IPS DF 6.9 (cell line): Measurements from ENCODE around the gene INO80D.
"Not testable (repeated sequence)": the region's sequence is repeated elsewhere in the genome, so short reads cannot be mapped to it uniquely, and the experiment has no call there.

Source experiments
- DNase-seq: peaks from one replicate; pipeline ENCODE4 v3.0.0-alpha.2; 2013; ENCODE audit warnings: low read depth, low spot score
- H3K27ac ChIP-seq: one replicate; pipeline ENCODE4 v1.5.1; 2013; ENCODE audit warnings: low read length, control low read depth
- H3K27me3 ChIP-seq: 2 replicates; pipeline ENCODE4 v1.6.1; 2013; ENCODE audit warnings: mild to moderate bottlenecking, low read length; ENCODE audit not compliant: control insufficient read depth, insufficient read depth
- H3K36me3 ChIP-seq: 2 replicates; pipeline ENCODE4 v1.6.1; 2013; ENCODE audit warnings: low read length; ENCODE audit not compliant: control insufficient read depth, insufficient read depth
- H3K4me1 ChIP-seq: 2 replicates; pipeline ENCODE4 v1.6.1; 2013; ENCODE audit warnings: low read length; ENCODE audit not compliant: control insufficient read depth, insufficient read depth
- H3K4me3 ChIP-seq: 2 replicates; pipeline ENCODE4 v1.5.1; 2013; ENCODE audit warnings: mild to moderate bottlenecking, low read length
- H3K9me3 ChIP-seq: 2 replicates; pipeline ENCODE4 v1.6.1; 2013; ENCODE audit warnings: low read length, inconsistent platforms; ENCODE audit not compliant: control insufficient read depth, insufficient read depth
- WGBS: extraction: QIAGEN DNeasy Blood & Tissue Kit; methylation state at CpG from one replicate; pipeline ENCODE4 v1.1.7; 2013; ENCODE audit warnings: mixed read lengths, missing lambda C conversion rate; ENCODE audit not compliant: insufficient read length, insufficient coverage; 5-methylcytosine and 5-hydroxymethylcytosine counted together

INO80D gene

GRCh38 chr2:206085742-206086445, at the start of gene INO80D:
Gene INO80D, minus strand, starts transcription at chr2:206086174. Its CDS starts 23,158 bp downstream, at chr2:206063016.
- WGBS, result no CpG with 5 or more reads among the region's 39 CpGs

GRCh38 chr2:206127656-206128055, 41.7 kb upstream of the INO80D start:
- Histone ChIP-seq H3K36me3 (no peaks in the 10 kb centered on the region; the same call in 1 of the 2 replicates), H3K9me3 (no peaks in the 10 kb centered on the region), H3K27me3 (no peaks in the 10 kb centered on the region), H3K27ac (no peak overlapping the region), H3K4me3 (no peak overlapping the region), H3K4me1 (no peaks in the 10 kb centered on the region)
- no peak for DNase-seq

More at GRCh38 chr2:206085742-206086445, at the start of gene INO80D:
- DNase-seq, result no peak
- Histone ChIP-seq H3K4me1 (peaks cover 3% of the 10 kb centered on the region; the same call in 1 of the 2 replicates), H3K27me3 (no peaks in the 10 kb centered on the region), H3K27ac (no peak within 1 kb of the TSS), H3K36me3 (no peaks in the 10 kb centered on the region), H3K4me3 (peak within 1 kb of the TSS; percentile 63), H3K9me3 (no peaks in the 10 kb centered on the region)

GRCh38 chr2:206125901-206126300, 39.9 kb upstream of the INO80D start:
- Histone ChIP-seq H3K4me3 (no peak overlapping the region), H3K4me1 (no peaks in the 10 kb centered on the region), H3K27ac (no peak overlapping the region), H3K27me3 (no peaks in the 10 kb centered on the region), H3K36me3 (no peaks in the 10 kb centered on the region; the same call in 1 of the 2 replicates), H3K9me3 (no peaks in the 10 kb centered on the region)
- DNase-seq, result no peak

GRCh38 chr2:206122569-206122968, 36.6 kb upstream of the INO80D start:
- not testable (repeated sequence) for H3K9me3 ChIP-seq, H3K4me1 ChIP-seq, DNase-seq, H3K27ac ChIP-seq, H3K27me3 ChIP-seq, H3K36me3 ChIP-seq, H3K4me3 ChIP-seq
- WGBS, result no CpG with 5 or more reads among the region's 3 CpGs

GRCh38 chr2:206116278-206116677, 30.3 kb upstream of the INO80D start:
- no peaks in the 10 kb centered on the region for H3K27me3 ChIP-seq
- no peak for DNase-seq
- H3K9me3 ChIP-seq, result no peaks in the 10 kb centered on the region
- no peaks in the 10 kb centered on the region for H3K4me1 ChIP-seq
- peaks cover 2% of the 10 kb centered on the region for H3K36me3 ChIP-seq
- H3K4me3 ChIP-seq, result no peak overlapping the region
- H3K27ac ChIP-seq, result no peak overlapping the region
- WGBS, result no CpG with 5 or more reads among the region's 21 CpGs

GRCh38 chr2:206115026-206115578, 29.1 kb upstream of the INO80D start:
- Histone ChIP-seq H3K27ac (no peak overlapping the region), H3K36me3 (peaks cover 2% of the 10 kb centered on the region), H3K4me3 (no peak overlapping the region), H3K4me1 (no peaks in the 10 kb centered on the region), H3K27me3 (no peaks in the 10 kb centered on the region), H3K9me3 (no peaks in the 10 kb centered on the region)
- WGBS, result no CpG with 5 or more reads among the region's 3 CpGs
- DNase-seq, result no peak

- Histone ChIP-seq H3K27ac (no peak overlapping the region), H3K36me3 (peaks cover 2% of the 10 kb centered on the region), H3K4me1 (no peaks in the 10 kb centered on the region), H3K4me3 (no peak overlapping the region), H3K27me3 (no peaks in the 10 kb centered on the region), H3K9me3 (no peaks in the 10 kb centered on the region)
- WGBS, result no CpG with 5 or more reads among the region's 7 CpGs
- no peak for DNase-seq
Observed at GRCh38 chr2:206112846-206113547, 27.0 kb upstream of the INO80D start.

GRCh38 chr2:206112108-206112507, 26.1 kb upstream of the INO80D start:
- Histone ChIP-seq H3K4me1 (no peaks in the 10 kb centered on the region), H3K9me3 (no peaks in the 10 kb centered on the region), H3K4me3 (no peak overlapping the region), H3K27ac (no peak overlapping the region), H3K27me3 (no peaks in the 10 kb centered on the region), H3K36me3 (peaks cover 2% of the 10 kb centered on the region)
- no CpG with 5 or more reads among the region's 3 CpGs for WGBS
- no peak for DNase-seq

GRCh38 chr2:206108713-206109112, 22.7 kb upstream of the INO80D start:
- no CpG with 5 or more reads among the region's 7 CpGs for WGBS
- no peak for DNase-seq
- no peaks in the 10 kb centered on the region for H3K4me1 ChIP-seq
- H3K9me3 ChIP-seq, result no peaks in the 10 kb centered on the region
- no peak overlapping the region for H3K27ac ChIP-seq
- H3K4me3 ChIP-seq, result no peak overlapping the region
- H3K27me3 ChIP-seq, result no peaks in the 10 kb centered on the region
- no peaks in the 10 kb centered on the region for H3K36me3 ChIP-seq

GRCh38 chr2:206105541-206105940, 19.6 kb upstream of the INO80D start:
- H3K9me3 ChIP-seq, result no peaks in the 10 kb centered on the region
- WGBS, result no CpG with 5 or more reads among the region's 5 CpGs
- H3K36me3 ChIP-seq, result no peaks in the 10 kb centered on the region
- no peak for DNase-seq
- no peak overlapping the region for H3K4me3 ChIP-seq
- H3K4me1 ChIP-seq, result no peaks in the 10 kb centered on the region
- no peaks in the 10 kb centered on the region for H3K27me3 ChIP-seq
- H3K27ac ChIP-seq, result no peak overlapping the region
